Coronary artery (tissue), 2 donors: ENCODE measurements around the gene AP4S1.

Source experiments
- DNase-seq: peaks from one replicate; pipeline ENCODE4 v3.0.0-alpha.2; 2017; ENCODE audit warnings: low spot score
- H3K27ac ChIP-seq, 2 donors: fragments of 200-600 bp; sonication (generic); one replicate each; pipeline ENCODE4 v1.5.1; 2016 to 2019
- H3K4me3 ChIP-seq: fragments of 200-600 bp; sonication (generic); 2 replicates; pipeline ENCODE4 v1.5.1; 2016; ENCODE audit warnings: mild to moderate bottlenecking, moderate library complexity
- CTCF ChIP-seq: fragments of 200-600 bp; sonication (generic); IDR thresholded peaks from one replicate; pipeline ENCODE4 v1.5.1; 2019; ENCODE audit warnings: antibody characterized with exemption

The AP4S1 gene

GRCh38 chr14:31122921-31123320 lies 97.5 kb downstream of the AP4S1 start:
- Histone ChIP-seq H3K27ac (no peak overlapping the region), H3K4me3 (no peak overlapping the region)
- TF ChIP-seq CTCF = no peak
- DNase-seq = no peak

- no peak overlapping the region for H3K4me3 ChIP-seq
- TF ChIP-seq CTCF = no peak
- no peak overlapping the region for H3K27ac ChIP-seq
- DNase-seq = no peak
Measured at GRCh38 chr14:31124197-31124596, 98.7 kb downstream of the AP4S1 start.

GRCh38 chr14:31125231-31125630 lies 99.8 kb downstream of the AP4S1 start:
- Histone ChIP-seq H3K4me3 (no peak overlapping the region), H3K27ac (no peak overlapping the region)
- DNase-seq = no peak
- TF ChIP-seq CTCF = no peak

- no peak for DNase-seq
- H3K4me3 ChIP-seq = no peak overlapping the region
- no peak for TF ChIP-seq CTCF
- H3K27ac ChIP-seq = no peak overlapping the region
Measured at GRCh38 chr14:31126680-31127079, 101.2 kb downstream of the AP4S1 start.

- DNase-seq = no peak
- H3K4me3 ChIP-seq = no peak overlapping the region
- no peak overlapping the region for H3K27ac ChIP-seq
- TF ChIP-seq CTCF = no peak
Measured at GRCh38 chr14:31127690-31128089, 102.2 kb downstream of the AP4S1 start.

- no peak for TF ChIP-seq CTCF
- H3K27ac ChIP-seq = no peak overlapping the region
- no peak for DNase-seq
- no peak overlapping the region for H3K4me3 ChIP-seq
Measured at GRCh38 chr14:31128601-31129526, 103.4 kb downstream of the AP4S1 start.

GRCh38 chr14:31133133-31133532 lies 107.7 kb downstream of the AP4S1 start:
- no peak overlapping the region for H3K4me3 ChIP-seq
- DNase-seq = no peak
- TF ChIP-seq CTCF = no peak
- no peak overlapping the region for H3K27ac ChIP-seq
